HCT116 (cell line): ENCODE data around the gene MAP3K20. TPM values are rescaled to one million over a fixed set of nuclear protein-coding genes. Genes with fewer than 3 reads are reported as not detected.
A peak's percentile ranks its signal among the peaks of the same experiment; 100 is the strongest.

ENCODE experiments used
- ATAC-seq: fragments of 200-7000 bp; cut with Tn5 transposase; 2 replicates; pipeline ENCODE4 v1.9.1; 2020; ENCODE audit warnings: mild to moderate bottlenecking, moderate library complexity
- BruUV-seq: library from RNA; stranded (reverse); fragments of 400-500 nt; replicated peaks from 2 replicates; lab custom pipeline; 2021; lab: Mats Ljungman, UMichigan
- CTCF ChIA-PET: fragments of 300-600 bp; sonication (Branson Sonifier 250); formaldehyde crosslinking; loops from one replicate; lab custom pipeline; 2021; ENCODE audit warnings: antibody characterized with exemption; lab: Charles Lee
- POLR2A ChIA-PET: fragments of 300-600, 350-600 bp; sonication (Branson Sonifier 250); formaldehyde crosslinking; loops from one replicate; lab custom pipeline; 2021; ENCODE audit warnings: antibody characterized with exemption; lab: Charles Lee
- RAD21 ChIA-PET, 2 experiments: fragments of 300-600 bp; sonication (Branson Sonifier 250); formaldehyde crosslinking; loops; one replicate each; lab custom pipeline; 2023; ENCODE audit warnings: low total read pairs in 2 of 2; ENCODE audit not compliant: uncharacterized antibody in 2 of 2, unreplicated experiment in 2 of 2, low non-redundant PET in 1 of 2; lab: Charles Lee
- DNase-seq: peaks from one replicate; pipeline ENCODE4 v3.0.0-alpha.2; 2010; ENCODE audit warnings: low read depth, low spot score
- H2AFZ ChIP-seq: fragments of 200-600 bp; shearing (Covaris generic), sonication (generic); 2 replicates; pipeline ENCODE4 v1.6.1; 2017; ENCODE audit warnings: low read depth, mixed run types, mixed read lengths, antibody characterized with exemption, low read length; ENCODE audit not compliant: poor library complexity, severe bottlenecking
- H3K27ac ChIP-seq: 2 replicates; pipeline ENCODE4 v1.5.1; 2012; ENCODE audit warnings: low read depth, low read length
- H3K27me3 ChIP-seq: fragments of 200-600 bp; sonication (generic); 2 replicates; pipeline ENCODE4 v1.6.1; 2016; ENCODE audit warnings: mixed run types, low read length, mixed read lengths; ENCODE audit not compliant: insufficient read depth
- H3K36me3 ChIP-seq, 2 experiments: fragments of 200-500 bp in 1 of 2; fragments of 200-600 bp in 1 of 2; sonication (Bioruptor generic) in 1 of 2; sonication (generic) in 1 of 2; 2 replicates each; pipeline versions ENCODE4 v1.5.1 to v1.6.1; 2014 to 2016; ENCODE audit warnings: low read length in 2 of 2, inconsistent platforms in 1 of 2, mixed read lengths in 1 of 2, mixed run types in 1 of 2; ENCODE audit not compliant: insufficient read depth in 2 of 2, control insufficient read depth in 1 of 2
- H3K4me1 ChIP-seq, 2 experiments: fragments of 200-600 bp in 1 of 2; sonication (generic) in 1 of 2; 2 replicates each; pipeline versions ENCODE4 v1.5.1 to v1.6.1; 2012 to 2017; ENCODE audit warnings: low read length in 2 of 2, inconsistent platforms in 1 of 2, mild to moderate bottlenecking in 1 of 2, mixed read lengths in 1 of 2, mixed run types in 1 of 2, moderate library complexity in 1 of 2; ENCODE audit not compliant: insufficient read depth in 2 of 2, control insufficient read depth in 1 of 2
- H3K4me2 ChIP-seq: fragments of 200-600 bp; sonication (generic); 2 replicates; pipeline ENCODE4 v1.6.1; 2017; ENCODE audit warnings: mixed run types, low read length, mixed read lengths
- H3K4me3 ChIP-seq, 2 experiments: fragments of 200-600 bp in 1 of 2; sonication (generic) in 1 of 2; replicated peaks in 1 of 2; 2 replicates each; pipeline ENCODE4 v1.5.1; 2011 to 2016; ENCODE audit warnings: low read length in 2 of 2, control low read depth in 1 of 2, low read depth in 1 of 2, mild to moderate bottlenecking in 1 of 2, mixed read lengths in 1 of 2, mixed run types in 1 of 2
- H3K79me2 ChIP-seq: fragments of 200-600 bp; sonication (generic); 2 replicates; pipeline ENCODE4 v1.6.1; 2017; ENCODE audit warnings: mild to moderate bottlenecking, mixed run types, low read length, moderate library complexity, mixed read lengths; ENCODE audit not compliant: insufficient read depth
- H3K9ac ChIP-seq: fragments of 200-600 bp; sonication (generic); 2 replicates; pipeline ENCODE4 v1.6.1; 2016; ENCODE audit warnings: low read length, mixed read lengths
- H3K9me2 ChIP-seq: fragments of 200-600 bp; sonication (generic), shearing (Covaris generic); 2 replicates; pipeline ENCODE4 v1.6.1; 2017; ENCODE audit warnings: mixed run types, mild to moderate bottlenecking, moderate library complexity; ENCODE audit not compliant: insufficient read depth
- H3K9me3 ChIP-seq, 2 experiments: fragments of 200-500 bp in 1 of 2; fragments of 200-600 bp in 1 of 2; sonication (Bioruptor generic) in 1 of 2; sonication (generic) in 1 of 2; 2 replicates each; pipeline ENCODE4 v1.6.1; 2014 to 2017; ENCODE audit warnings: low read length in 2 of 2, mixed read lengths in 2 of 2, inconsistent platforms in 1 of 2, low read depth in 1 of 2, mild to moderate bottlenecking in 1 of 2, mixed run types in 1 of 2, moderate library complexity in 1 of 2; ENCODE audit not compliant: control insufficient read depth in 1 of 2, insufficient read depth in 1 of 2
- H4K20me1 ChIP-seq: fragments of 200-600 bp; sonication (generic), shearing (Covaris generic); 2 replicates; pipeline ENCODE4 v1.6.1; 2017; ENCODE audit warnings: mixed run types, mild to moderate bottlenecking, moderate library complexity; ENCODE audit not compliant: insufficient read depth
- CBX3 ChIP-seq: IDR thresholded peaks from 2 replicates; pipeline ENCODE4 v1.6.1; 2012; ENCODE audit warnings: low read depth
- CEBPB ChIP-seq: IDR thresholded peaks from 2 replicates; pipeline ENCODE4 v1.6.1; 2012; ENCODE audit warnings: low read depth
- ELF1 ChIP-seq: IDR thresholded peaks from 2 replicates; pipeline ENCODE4 v1.6.1; 2012; ENCODE audit warnings: low read depth, borderline replicate concordance
- EZH2phosphoT487 ChIP-seq: fragments of 200-600 bp; IDR thresholded peaks from 2 replicates; pipeline ENCODE4 v1.6.1; 2018; ENCODE audit warnings: antibody characterized with exemption, borderline replicate concordance
- JUND ChIP-seq: IDR thresholded peaks from 2 replicates; pipeline ENCODE4 v1.6.1; 2012
- POLR2A ChIP-seq: IDR thresholded peaks from 2 replicates; pipeline ENCODE4 v1.7.0; 2011; ENCODE audit warnings: borderline replicate concordance; ENCODE audit not compliant: insufficient read depth, insufficient read length; ENCODE audit errors: extremely low read depth
- POLR2AphosphoS5 ChIP-seq: IDR thresholded peaks from 2 replicates; pipeline ENCODE4 v1.6.1; 2011; ENCODE audit warnings: mild to moderate bottlenecking, low read depth, low read length, moderate library complexity
- RAD21 ChIP-seq: IDR thresholded peaks from 2 replicates; pipeline ENCODE4 v1.6.1; 2012; ENCODE audit warnings: low read depth, mild to moderate bottlenecking
- SIN3A ChIP-seq: IDR thresholded peaks from 2 replicates; pipeline ENCODE4 v1.6.1; 2012; ENCODE audit warnings: low read depth
- TCF7L2 ChIP-seq: IDR thresholded peaks from 2 replicates; pipeline ENCODE4 v1.7.0; 2011; ENCODE audit warnings: borderline replicate concordance, inconsistent platforms; ENCODE audit not compliant: insufficient read depth, insufficient read length; ENCODE audit errors: extremely low read depth
- intact Hi-C: fragments of 100-400 bp; cut with micrococcal nuclease; formaldehyde crosslinking; loops from 2 replicates; pipeline ENCODE4 v1.10.0; 2022
- total RNA-seq: library from RNA; stranded (reverse); gene quantifications from one replicate; pipeline ENCODE4 v1.2.1, GENCODE V29; 2021; ENCODE audit not compliant: unreplicated experiment
- TF ChIP-seq, protein P1 (sequence below): IDR thresholded peaks from 2 replicates; pipeline ENCODE4 v1.6.1; 2012
- TF ChIP-seq, protein P2 (sequence below): IDR thresholded peaks from 2 replicates; pipeline ENCODE4 v1.6.1; 2012; ENCODE audit warnings: low read depth

MAP3K20 gene
- total RNA-seq, 1 experiment from 2014 or later: 40.0 TPM

DNA sequence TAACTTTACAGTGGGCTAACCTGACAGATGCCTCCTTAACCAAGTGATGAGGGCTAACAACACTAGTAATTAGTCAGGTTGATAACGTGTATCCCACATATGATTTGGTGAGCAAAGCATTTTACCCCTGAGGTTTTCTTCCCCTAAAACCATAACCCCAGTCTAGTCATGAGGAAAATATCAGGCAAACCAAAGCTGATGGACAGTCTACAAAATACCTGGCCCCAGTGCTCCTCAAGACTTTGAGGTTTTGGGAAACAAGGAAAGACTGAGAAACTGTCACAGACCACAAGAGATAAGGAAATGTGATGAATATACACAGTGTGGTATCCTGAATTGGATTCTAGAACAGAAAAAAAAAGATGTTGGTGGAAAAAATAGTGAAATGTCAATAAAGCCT is 28.5 kb downstream of the MAP3K20 start (continued):
- TF ChIP-seq CEBPB (no peak), ELF1 (no peak), TCF7L2 (no peak), JUND (no peak), EZH2phosphoT487 (no peak), POLR2A (no peak), SIN3A (no peak), CBX3 (no peak), POLR2AphosphoS5 (no peak)
- TF ChIP-seq, protein P1, sequence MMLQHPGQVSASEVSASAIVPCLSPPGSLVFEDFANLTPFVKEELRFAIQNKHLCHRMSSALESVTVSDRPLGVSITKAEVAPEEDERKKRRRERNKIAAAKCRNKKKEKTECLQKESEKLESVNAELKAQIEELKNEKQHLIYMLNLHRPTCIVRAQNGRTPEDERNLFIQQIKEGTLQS: no peak
- TF ChIP-seq, protein P2, sequence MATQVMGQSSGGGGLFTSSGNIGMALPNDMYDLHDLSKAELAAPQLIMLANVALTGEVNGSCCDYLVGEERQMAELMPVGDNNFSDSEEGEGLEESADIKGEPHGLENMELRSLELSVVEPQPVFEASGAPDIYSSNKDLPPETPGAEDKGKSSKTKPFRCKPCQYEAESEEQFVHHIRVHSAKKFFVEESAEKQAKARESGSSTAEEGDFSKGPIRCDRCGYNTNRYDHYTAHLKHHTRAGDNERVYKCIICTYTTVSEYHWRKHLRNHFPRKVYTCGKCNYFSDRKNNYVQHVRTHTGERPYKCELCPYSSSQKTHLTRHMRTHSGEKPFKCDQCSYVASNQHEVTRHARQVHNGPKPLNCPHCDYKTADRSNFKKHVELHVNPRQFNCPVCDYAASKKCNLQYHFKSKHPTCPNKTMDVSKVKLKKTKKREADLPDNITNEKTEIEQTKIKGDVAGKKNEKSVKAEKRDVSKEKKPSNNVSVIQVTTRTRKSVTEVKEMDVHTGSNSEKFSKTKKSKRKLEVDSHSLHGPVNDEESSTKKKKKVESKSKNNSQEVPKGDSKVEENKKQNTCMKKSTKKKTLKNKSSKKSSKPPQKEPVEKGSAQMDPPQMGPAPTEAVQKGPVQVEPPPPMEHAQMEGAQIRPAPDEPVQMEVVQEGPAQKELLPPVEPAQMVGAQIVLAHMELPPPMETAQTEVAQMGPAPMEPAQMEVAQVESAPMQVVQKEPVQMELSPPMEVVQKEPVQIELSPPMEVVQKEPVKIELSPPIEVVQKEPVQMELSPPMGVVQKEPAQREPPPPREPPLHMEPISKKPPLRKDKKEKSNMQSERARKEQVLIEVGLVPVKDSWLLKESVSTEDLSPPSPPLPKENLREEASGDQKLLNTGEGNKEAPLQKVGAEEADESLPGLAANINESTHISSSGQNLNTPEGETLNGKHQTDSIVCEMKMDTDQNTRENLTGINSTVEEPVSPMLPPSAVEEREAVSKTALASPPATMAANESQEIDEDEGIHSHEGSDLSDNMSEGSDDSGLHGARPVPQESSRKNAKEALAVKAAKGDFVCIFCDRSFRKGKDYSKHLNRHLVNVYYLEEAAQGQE: no peak

DNA sequence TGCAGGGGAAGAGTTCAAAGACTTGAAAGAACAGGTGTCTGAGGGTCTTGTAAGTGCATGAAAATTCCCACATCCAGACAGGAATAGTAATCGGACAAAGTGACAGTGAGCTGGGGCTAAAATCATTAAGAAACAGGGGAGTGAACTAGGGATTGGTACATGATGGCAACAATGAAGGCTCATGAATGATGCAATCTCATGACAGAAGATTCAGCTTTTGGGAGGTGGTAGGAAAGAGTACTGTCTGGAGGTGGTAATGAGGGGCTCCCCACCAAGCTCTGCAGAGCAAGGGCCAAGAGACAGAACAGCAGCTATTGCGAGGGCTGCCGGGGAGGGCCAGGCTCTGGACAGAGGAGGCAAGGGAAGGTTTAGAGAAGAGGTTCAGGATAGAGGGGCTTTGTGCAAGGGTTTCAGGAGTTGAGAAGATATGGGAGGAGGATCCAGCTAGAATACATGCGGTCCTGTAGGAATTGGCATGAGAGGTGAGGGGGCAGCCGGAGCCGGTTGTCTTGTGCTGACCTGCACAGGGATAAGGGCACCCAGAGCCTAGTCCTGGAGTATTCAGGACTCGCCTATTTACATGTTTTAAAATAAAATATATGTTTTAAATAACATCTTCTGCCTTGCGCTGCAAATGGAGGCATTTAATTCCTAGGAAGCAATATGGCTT is 31.4 kb downstream of the MAP3K20 start:
- no TSS peak for BruUV-seq
- no peak overlapping the region for H3K27ac ChIP-seq
- H3K36me3 ChIP-seq: no peaks in the 10 kb centered on the region
- no peaks in the 10 kb centered on the region for H3K9me2 ChIP-seq
- no peak for ATAC-seq
- H3K9ac ChIP-seq: no peak overlapping the region
- TF ChIP-seq CEBPB (peak; percentile 21; the same call in 1 of the 2 replicates), RAD21 (no peak)
- TF ChIP-seq, protein P2: no peak
- intact Hi-C loops: no loop called here
- no peak overlapping the region for H3K4me3 ChIP-seq
- no peak for DNase-seq
- no peak overlapping the region for H2AFZ ChIP-seq
- H3K9me3 ChIP-seq: no peaks in the 10 kb centered on the region
- H3K27me3 ChIP-seq: no peaks in the 10 kb centered on the region
- no peak overlapping the region for H3K4me2 ChIP-seq
- H4K20me1 ChIP-seq: 0 out of 2 replicates have a peak, but pooled peaks cover 3% of the 10 kb centered on the region
- RAD21 ChIA-PET: no interaction called here
- H3K79me2 ChIP-seq: peaks cover under 1% of the 10 kb centered on the region
- H3K4me1 ChIP-seq: peaks cover 4 to 5% of the 10 kb centered on the region in 2 experiments
- POLR2A ChIA-PET: no interaction called here
- CTCF ChIA-PET: no interaction called here
